ENCODE results near the gene LTBP2. TPM values are rescaled to one million over a fixed set of nuclear protein-coding genes. Genes with fewer than 3 reads are reported as not detected.

LTBP2 gene
- total RNA-seq, 1 experiment from 2014 or later, result 17.4 TPM

DNA sequence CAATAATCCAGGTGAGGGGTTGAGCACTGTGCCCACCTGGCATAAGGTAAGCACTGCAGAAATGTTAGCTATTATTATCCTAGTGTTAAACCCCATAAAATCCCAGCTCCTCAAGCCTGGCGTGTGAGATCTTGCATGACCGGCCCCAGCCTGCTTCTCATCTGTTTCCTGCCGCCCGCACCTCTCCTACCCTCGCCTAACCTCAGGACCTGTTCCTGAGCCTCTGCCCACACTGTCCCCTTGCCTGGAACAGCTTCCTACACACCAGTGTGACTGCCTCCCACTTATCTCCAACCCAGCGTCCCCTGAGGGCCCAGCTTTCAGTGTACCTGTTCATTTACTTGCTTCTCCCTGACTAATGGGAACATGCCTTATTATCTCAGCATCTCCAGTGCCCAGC, 93.8 kb downstream of the LTBP2 start:
- ChIA-PET CTCF (no interaction called here), POLR2A (ENCODE audit: unreplicated experiment) (no interaction called here)
- no TSS peak for BruUV-seq (replicated peaks)
- H3K9me3 ChIP-seq (ENCODE audit: low read length), result no peaks in the 10 kb centered on the region
- no peak overlapping the region for H3K27ac ChIP-seq (ENCODE audit: low read length)
- H4K20me1 ChIP-seq (ENCODE audit: low read length), result no peaks in the 10 kb centered on the region
- no peaks in the 10 kb centered on the region for H3F3A ChIP-seq (ENCODE audit: low read length, unreplicated experiment)
- H3K9ac ChIP-seq (ENCODE audit: low read length), result no peak overlapping the region
- no peaks in the 10 kb centered on the region for H3K79me2 ChIP-seq (ENCODE audit: low read length)
- no peak overlapping the region for H2AFZ ChIP-seq (ENCODE audit: low read length)
- TF ChIP-seq EZH2phosphoT487 (IDR thresholded peaks at IDR 0.05; ENCODE audit: borderline replicate concordance, low read length), result no peak
- TF ChIP-seq, protein P1, sequence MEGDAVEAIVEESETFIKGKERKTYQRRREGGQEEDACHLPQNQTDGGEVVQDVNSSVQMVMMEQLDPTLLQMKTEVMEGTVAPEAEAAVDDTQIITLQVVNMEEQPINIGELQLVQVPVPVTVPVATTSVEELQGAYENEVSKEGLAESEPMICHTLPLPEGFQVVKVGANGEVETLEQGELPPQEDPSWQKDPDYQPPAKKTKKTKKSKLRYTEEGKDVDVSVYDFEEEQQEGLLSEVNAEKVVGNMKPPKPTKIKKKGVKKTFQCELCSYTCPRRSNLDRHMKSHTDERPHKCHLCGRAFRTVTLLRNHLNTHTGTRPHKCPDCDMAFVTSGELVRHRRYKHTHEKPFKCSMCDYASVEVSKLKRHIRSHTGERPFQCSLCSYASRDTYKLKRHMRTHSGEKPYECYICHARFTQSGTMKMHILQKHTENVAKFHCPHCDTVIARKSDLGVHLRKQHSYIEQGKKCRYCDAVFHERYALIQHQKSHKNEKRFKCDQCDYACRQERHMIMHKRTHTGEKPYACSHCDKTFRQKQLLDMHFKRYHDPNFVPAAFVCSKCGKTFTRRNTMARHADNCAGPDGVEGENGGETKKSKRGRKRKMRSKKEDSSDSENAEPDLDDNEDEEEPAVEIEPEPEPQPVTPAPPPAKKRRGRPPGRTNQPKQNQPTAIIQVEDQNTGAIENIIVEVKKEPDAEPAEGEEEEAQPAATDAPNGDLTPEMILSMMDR (conservative IDR thresholded peaks at IDR 0.05; ENCODE audit: low read depth, low read length), result no peak
- TF ChIP-seq EZH2 (IDR thresholded peaks at IDR 0.05; ENCODE audit: low read length, unreplicated experiment), result no peak
- no peaks in the 10 kb centered on the region for H3K9me2 ChIP-seq (replicated peaks; ENCODE audit: low read length)
- H3K36me3 ChIP-seq (ENCODE audit: low read depth, low read length), result no peaks in the 10 kb centered on the region
- H3K27me3 ChIP-seq (ENCODE audit: low read length), result no peaks in the 10 kb centered on the region
- intact Hi-C loops (cut with micrococcal nuclease), result no loop called here
- H3K4me2 ChIP-seq (ENCODE audit: low read length), result no peak overlapping the region
- DNase-seq (no peak), ATAC-seq (no peak)
- no peak overlapping the region for H3K4me3 ChIP-seq (ENCODE audit: low read length)
- H3K4me1 ChIP-seq (ENCODE audit: insufficient read depth, low read length), result no peaks in the 10 kb centered on the region

DNA sequence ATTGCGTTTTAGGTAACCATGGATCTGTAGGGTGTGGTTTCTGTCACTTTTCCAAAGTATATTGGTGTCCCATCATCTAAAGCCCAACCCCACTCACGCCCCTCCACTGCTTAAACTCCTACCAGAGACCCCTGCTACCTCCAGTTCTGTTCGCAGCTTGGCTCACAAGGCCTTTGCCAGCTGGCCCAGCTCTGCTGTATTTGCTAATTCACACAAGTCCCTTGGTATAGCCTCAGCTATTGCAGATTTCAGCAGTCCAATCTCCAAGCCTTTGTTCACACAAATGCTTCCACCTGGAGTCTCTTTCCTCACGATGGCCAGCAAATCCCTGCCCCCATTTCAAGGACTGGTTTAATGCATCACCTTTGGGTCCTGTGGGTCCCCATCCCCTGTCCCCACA, 94.3 kb downstream of the LTBP2 start:
- H3K79me2 ChIP-seq (ENCODE audit: low read length), result no peaks in the 10 kb centered on the region
- no TSS peak for BruUV-seq (replicated peaks)
- no peak overlapping the region for H3K4me2 ChIP-seq (ENCODE audit: low read length)
- TF ChIP-seq EZH2 (IDR thresholded peaks at IDR 0.05; ENCODE audit: low read length, unreplicated experiment), result no peak
- TF ChIP-seq, protein P1 (conservative IDR thresholded peaks at IDR 0.05; ENCODE audit: low read depth, low read length), result no peak
- no peak for ATAC-seq
- ChIA-PET CTCF (no interaction called here), POLR2A (ENCODE audit: unreplicated experiment) (no interaction called here)
- no peak for DNase-seq
- no peaks in the 10 kb centered on the region for H3K9me2 ChIP-seq (replicated peaks; ENCODE audit: low read length)
- H2AFZ ChIP-seq (ENCODE audit: low read length), result no peak overlapping the region
- H3K36me3 ChIP-seq (ENCODE audit: low read depth, low read length), result no peaks in the 10 kb centered on the region
- H3K27ac ChIP-seq (ENCODE audit: low read length), result no peak overlapping the region
- no peak overlapping the region for H3K9ac ChIP-seq (ENCODE audit: low read length)
- H3K9me3 ChIP-seq (ENCODE audit: low read length), result no peaks in the 10 kb centered on the region
- no peaks in the 10 kb centered on the region for H3K27me3 ChIP-seq (ENCODE audit: low read length)
- intact Hi-C loops (cut with micrococcal nuclease), result no loop called here
- no peaks in the 10 kb centered on the region for H3F3A ChIP-seq (ENCODE audit: low read length, unreplicated experiment)
- no peak overlapping the region for H3K4me3 ChIP-seq (ENCODE audit: low read length)
- no peaks in the 10 kb centered on the region for H4K20me1 ChIP-seq (ENCODE audit: low read length)
- no peaks in the 10 kb centered on the region for H3K4me1 ChIP-seq (ENCODE audit: insufficient read depth, low read length)

DNA sequence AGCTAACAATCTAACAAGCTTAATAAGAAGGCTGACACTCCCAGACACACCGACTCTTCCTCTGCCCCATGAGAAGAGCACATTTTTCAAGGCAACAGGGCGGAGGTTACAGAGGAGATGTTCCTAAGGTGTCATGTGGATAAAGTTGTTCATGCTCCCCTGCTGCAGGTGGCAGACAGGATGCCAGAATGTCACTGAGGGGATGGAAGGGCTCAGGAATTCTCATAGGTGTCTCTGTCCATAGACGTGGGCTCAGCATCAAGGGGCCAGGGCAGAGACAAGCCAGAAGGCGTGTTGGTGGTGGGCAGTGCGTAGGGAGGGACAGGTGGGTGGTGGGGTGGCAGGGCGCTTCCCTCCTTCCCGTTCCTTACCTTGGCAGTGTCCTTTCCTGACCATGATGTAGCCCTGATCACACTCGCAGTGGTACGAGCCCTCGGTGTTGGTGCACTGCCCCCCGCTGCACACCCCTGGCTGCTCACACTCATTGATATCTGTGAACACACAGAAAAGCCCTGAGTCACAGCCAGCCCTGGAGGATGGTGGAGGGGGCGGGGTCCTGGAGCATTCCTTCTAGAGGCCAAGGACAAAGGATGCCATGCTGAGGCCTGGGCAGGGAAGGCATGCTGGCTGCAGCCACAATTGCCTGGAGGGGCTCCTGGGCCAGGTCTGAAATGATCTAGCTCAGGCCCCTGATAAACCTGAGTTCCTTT, 95.4 kb downstream of the LTBP2 start:
- Histone ChIP-seq H3K27ac (ENCODE audit: low read length) (no peak overlapping the region), H3K79me2 (ENCODE audit: low read length) (no peaks in the 10 kb centered on the region), H3K4me3 (ENCODE audit: low read length) (no peak overlapping the region), H3F3A (ENCODE audit: low read length, unreplicated experiment) (no peaks in the 10 kb centered on the region), H3K27me3 (ENCODE audit: low read length) (no peaks in the 10 kb centered on the region), H3K9ac (ENCODE audit: low read length) (no peak overlapping the region), H3K9me3 (ENCODE audit: low read length) (no peaks in the 10 kb centered on the region), H4K20me1 (ENCODE audit: low read length) (no peaks in the 10 kb centered on the region), H3K4me1 (ENCODE audit: insufficient read depth, low read length) (no peaks in the 10 kb centered on the region), H3K36me3 (ENCODE audit: low read depth, low read length) (no peaks in the 10 kb centered on the region), H3K4me2 (ENCODE audit: low read length) (no peak overlapping the region), H2AFZ (ENCODE audit: low read length) (no peak overlapping the region), H3K9me2 (replicated peaks; ENCODE audit: low read length) (no peaks in the 10 kb centered on the region)
- TF ChIP-seq EZH2 (IDR thresholded peaks at IDR 0.05; ENCODE audit: low read length, unreplicated experiment) (no peak), EZH2phosphoT487 (IDR thresholded peaks at IDR 0.05; ENCODE audit: borderline replicate concordance, low read length) (no peak)
- TF ChIP-seq, protein P1 (conservative IDR thresholded peaks at IDR 0.05; ENCODE audit: low read depth, low read length), result no peak
- DNase-seq (peak; percentile 39), ATAC-seq (peak; percentile 70)
- ChIA-PET POLR2A (ENCODE audit: unreplicated experiment) (no interaction called here), CTCF (no interaction called here)
- intact Hi-C loops (cut with micrococcal nuclease), result no loop called here
- no TSS peak for BruUV-seq (replicated peaks)
